Neural progenitor cell (in vitro differentiated cells): ENCODE data around the gene COL9A2. TPM values are rescaled to one million over a fixed set of nuclear protein-coding genes. Genes with fewer than 3 reads are reported as not detected.

Source experiments
- DNase-seq: peaks from one replicate; pipeline ENCODE4 v3.0.0-alpha.2; 2016; ENCODE audit warnings: low spot score
- H2AFZ ChIP-seq: fragments of 200-600 bp; sonication (generic); replicated peaks from 2 replicates; pipeline ENCODE4 v1.6.1; 2016; ENCODE audit warnings: antibody characterized with exemption
- H3F3A ChIP-seq: fragments of 200-600 bp; sonication (generic); 2 replicates; pipeline ENCODE4 v1.6.1; 2016; ENCODE audit warnings: antibody characterized with exemption, low read depth
- H3K27ac ChIP-seq: fragments of 200-600 bp; sonication (generic); 2 replicates; pipeline ENCODE4 v1.5.1; 2016; ENCODE audit warnings: mild to moderate bottlenecking
- H3K27me3 ChIP-seq: fragments of 200-600 bp; sonication (generic); 2 replicates; pipeline ENCODE4 v1.6.1; 2016; ENCODE audit warnings: mild to moderate bottlenecking, moderate library complexity
- H3K36me3 ChIP-seq: fragments of 200-600 bp; sonication (generic); 2 replicates; pipeline ENCODE4 v1.5.1; 2016
- H3K4me1 ChIP-seq: fragments of 200-600 bp; sonication (generic); 2 replicates; pipeline ENCODE4 v1.6.1; 2016; ENCODE audit warnings: mixed run types
- H3K4me2 ChIP-seq: fragments of 200-600 bp; sonication (generic); 2 replicates; pipeline ENCODE4 v1.6.1; 2016
- H3K4me3 ChIP-seq: fragments of 200-600 bp; sonication (generic); 2 replicates; pipeline ENCODE4 v1.5.1; 2016
- H3K79me2 ChIP-seq: fragments of 200-600 bp; sonication (generic); 2 replicates; pipeline ENCODE4 v1.6.1; 2016; ENCODE audit warnings: low read depth
- H3K9ac ChIP-seq: fragments of 200-600 bp; sonication (generic); 2 replicates; pipeline ENCODE4 v1.6.1; 2016
- H3K9me3 ChIP-seq: fragments of 200-600 bp; sonication (generic); 2 replicates; pipeline ENCODE4 v1.5.1; 2016; ENCODE audit warnings: low read depth
- H4K20me1 ChIP-seq: fragments of 200-600 bp; sonication (generic); 2 replicates; pipeline ENCODE4 v1.6.1; 2016; ENCODE audit warnings: low read depth
- H3K27ac Mint-ChIP-seq: 3 replicates; pipeline ENCODE4 v1.8.0; 2021; ENCODE audit warnings: mixed read lengths
- H3K27me3 Mint-ChIP-seq: 2 replicates; pipeline ENCODE4 v1.8.0; 2022; ENCODE audit warnings: low read depth, mild to moderate bottlenecking, inconsistent platforms, moderate library complexity, mixed read lengths; ENCODE audit not compliant: insufficient read depth
- H3K36me3 Mint-ChIP-seq: 3 replicates; pipeline ENCODE4 v1.8.0; 2021; ENCODE audit warnings: mixed read lengths
- H3K4me1 Mint-ChIP-seq: 3 replicates; pipeline ENCODE4 v1.8.0; 2021; ENCODE audit warnings: mixed read lengths
- H3K4me3 Mint-ChIP-seq: 3 replicates; pipeline ENCODE4 v1.8.0; 2021; ENCODE audit warnings: mild to moderate bottlenecking, moderate library complexity, mixed read lengths
- H3K9me3 Mint-ChIP-seq: 3 replicates; pipeline ENCODE4 v1.8.0; 2020; ENCODE audit warnings: mixed read lengths
- CTCF ChIP-seq: fragments of 200-600 bp; sonication (generic); IDR thresholded peaks from 2 replicates; pipeline ENCODE4 v1.5.1; 2017; ENCODE audit warnings: antibody characterized with exemption, mild to moderate bottlenecking
- EZH2 ChIP-seq: fragments of 200-600 bp; sonication (generic); IDR thresholded peaks from 2 replicates; pipeline ENCODE4 v1.6.1; 2017; ENCODE audit warnings: antibody characterized with exemption, mild to moderate bottlenecking, moderate library complexity
- EZH2phosphoT487 ChIP-seq: fragments of 200-600 bp; sonication (generic); IDR thresholded peaks from 2 replicates; pipeline ENCODE4 v1.6.1; 2017; ENCODE audit warnings: antibody characterized with exemption
- total RNA-seq: library from RNA; depleted of rRNA; stranded (reverse); fragments of >200 nt; gene quantifications from 2 replicates; pipeline ENCODE4 v1.2.3, GENCODE V29; 2015; ENCODE audit warnings: low replicate concordance

Gene COL9A2
- total RNA-seq, 1 donor from 2014 or later, result 3.7 TPM

GRCh38 chr1:40301066-40301465 is 16.0 kb downstream of the COL9A2 start:
- Histone ChIP-seq H3K36me3 (no peaks in the 10 kb centered on the region), H3K79me2 (no peaks in the 10 kb centered on the region)
- TF ChIP-seq EZH2phosphoT487 (no peak), CTCF (no peak), EZH2 (no peak)

GRCh38 chr1:40300651-40301050 is 16.4 kb downstream of the COL9A2 start:
- Histone ChIP-seq H3K9me3 (no peaks in the 10 kb centered on the region), H3K79me2 (no peaks in the 10 kb centered on the region), H2AFZ (no peak overlapping the region), H3K27me3 (no peaks in the 10 kb centered on the region), H3K27ac (no peak overlapping the region), H3K4me1 (peaks cover 6% of the 10 kb centered on the region), H3K36me3 (no peaks in the 10 kb centered on the region), H3K4me3 (no peak overlapping the region), H3F3A (no peaks in the 10 kb centered on the region), H3K4me2 (no peak overlapping the region), H3K9ac (no peak overlapping the region), H4K20me1 (no peaks in the 10 kb centered on the region)
- Mint-ChIP-seq H3K27me3 (peaks cover 13% of the 10 kb centered on the region), H3K36me3 (no peaks in the 10 kb centered on the region), H3K4me1 (peaks cover 5% of the 10 kb centered on the region), H3K9me3 (no peaks in the 10 kb centered on the region), H3K27ac (no peak overlapping the region), H3K4me3 (no peak overlapping the region)
- TF ChIP-seq EZH2phosphoT487, result no peak
- TF ChIP-seq CTCF, result no peak
- no peak for TF ChIP-seq EZH2
- no peak for DNase-seq

More at GRCh38 chr1:40301066-40301465, 16.0 kb downstream of the COL9A2 start:
- Histone ChIP-seq H3K27me3 (no peaks in the 10 kb centered on the region), H3F3A (no peaks in the 10 kb centered on the region), H4K20me1 (no peaks in the 10 kb centered on the region), H3K4me2 (no peak overlapping the region), H3K9ac (no peak overlapping the region), H3K27ac (no peak overlapping the region), H3K4me3 (no peak overlapping the region), H3K4me1 (peaks cover 6% of the 10 kb centered on the region), H3K9me3 (no peaks in the 10 kb centered on the region), H2AFZ (no peak overlapping the region)
- peaks cover 13% of the 10 kb centered on the region for H3K27me3 Mint-ChIP-seq
- DNase-seq, result no peak
- peaks cover 5% of the 10 kb centered on the region for H3K4me1 Mint-ChIP-seq
- H3K9me3 Mint-ChIP-seq, result no peaks in the 10 kb centered on the region
- no peak overlapping the region for H3K27ac Mint-ChIP-seq
- H3K36me3 Mint-ChIP-seq, result no peaks in the 10 kb centered on the region
- H3K4me3 Mint-ChIP-seq, result no peak overlapping the region

- no peak overlapping the region for H3K27ac ChIP-seq
- H3K36me3 ChIP-seq, result no peaks in the 10 kb centered on the region
- no peak overlapping the region for H3K4me3 ChIP-seq
- no peaks in the 10 kb centered on the region for H3F3A ChIP-seq
- no peaks in the 10 kb centered on the region for H3K79me2 ChIP-seq
- no peaks in the 10 kb centered on the region for H4K20me1 ChIP-seq
- no peaks in the 10 kb centered on the region for H3K9me3 ChIP-seq
- peaks cover 6% of the 10 kb centered on the region for H3K4me1 ChIP-seq
- H3K27me3 Mint-ChIP-seq, result peaks cover 13% of the 10 kb centered on the region
- no peak for DNase-seq
- no peak overlapping the region for H3K27ac Mint-ChIP-seq
- H3K4me3 Mint-ChIP-seq, result no peak overlapping the region
- H3K36me3 Mint-ChIP-seq, result no peaks in the 10 kb centered on the region
- H3K4me2 ChIP-seq, result no peak overlapping the region
- no peaks in the 10 kb centered on the region for H3K9me3 Mint-ChIP-seq
- no peak for TF ChIP-seq EZH2phosphoT487
- TF ChIP-seq CTCF, result no peak
- TF ChIP-seq EZH2, result no peak
- H3K27me3 ChIP-seq, result no peaks in the 10 kb centered on the region
- no peak overlapping the region for H3K9ac ChIP-seq
- peaks cover 5% of the 10 kb centered on the region for H3K4me1 Mint-ChIP-seq
- H2AFZ ChIP-seq, result no peak overlapping the region
Measured at GRCh38 chr1:40300249-40300567, 16.9 kb downstream of the COL9A2 start.
